Naive B cell (primary cell): ENCODE measurements around the gene ITGA2B. TPM values are rescaled to one million over a fixed set of nuclear protein-coding genes. Genes with fewer than 3 reads are reported as not detected.
A peak's percentile ranks its signal among the peaks of the same experiment; 100 is the strongest.
"Not testable (repeated sequence)": the region's sequence is repeated elsewhere in the genome, so short reads cannot be mapped to it uniquely, and the experiment has no call there.

Source experiments
- ATAC-seq, 2 donors: fragments of 150-1000 bp; cut with Tn5 transposase; 2 replicates each; pipeline ENCODE4 v1.10.0; 2021; ENCODE audit warnings: low read depth in 2 of 2, mild to moderate bottlenecking in 2 of 2, moderate library complexity in 2 of 2
- DNase-seq: peaks from one replicate; pipeline ENCODE4 v3.0.0; 2022
- H3K27ac Mint-ChIP-seq, 6 donors: one replicate each; pipeline ENCODE4 v1.8.0; 2020 to 2022; ENCODE audit warnings: mild to moderate bottlenecking in 6 of 6, mixed read lengths in 6 of 6, moderate library complexity in 5 of 6, inconsistent platforms in 2 of 6
- H3K27me3 Mint-ChIP-seq, 3 donors: one replicate each; pipeline ENCODE4 v1.8.0; 2021 to 2022; ENCODE audit warnings: mixed read lengths in 3 of 3, mild to moderate bottlenecking in 1 of 3
- H3K36me3 Mint-ChIP-seq, 2 donors: one replicate each; pipeline ENCODE4 v1.8.0; 2020 to 2022; ENCODE audit warnings: mixed read lengths in 2 of 2, inconsistent platforms in 1 of 2, mild to moderate bottlenecking in 1 of 2
- H3K4me1 Mint-ChIP-seq, 3 donors: one replicate each; pipeline ENCODE4 v1.8.0; 2020 to 2022; ENCODE audit warnings: mixed read lengths in 3 of 3, inconsistent platforms in 1 of 3, mild to moderate bottlenecking in 1 of 3, moderate library complexity in 1 of 3
- H3K4me3 Mint-ChIP-seq, 8 donors: one replicate each; pipeline ENCODE4 v1.8.0; 2020 to 2022; ENCODE audit warnings: mild to moderate bottlenecking in 8 of 8, mixed read lengths in 8 of 8, moderate library complexity in 8 of 8, inconsistent platforms in 2 of 8
- H3K9me3 Mint-ChIP-seq, 7 donors: one replicate each; pipeline ENCODE4 v1.8.0; 2020 to 2022; ENCODE audit warnings: mixed read lengths in 7 of 7, mild to moderate bottlenecking in 5 of 7, inconsistent platforms in 2 of 7, moderate library complexity in 1 of 7
- polyA plus RNA-seq, 6 donors: library from polyadenylated mRNA; unstranded; fragments of 300-500 nt; fragmentation: Illumina TruSeq; gene quantifications; one replicate each; pipeline ENCODE4 v1.2.3, GENCODE V29; 2021; ENCODE audit warnings: low read depth in 6 of 6

The ITGA2B gene
- polyA plus RNA-seq, 6 donors from 2014 or later: 0.70 to 7.1 (median 5.1) TPM

GRCh38 chr17:44402564-44403172, 13.2 kb upstream of the ITGA2B start:
- H3K27ac Mint-ChIP-seq: peak overlapping the region in 1 of 6 donors; percentile 9
- no peak for ATAC-seq
- no peaks in the 10 kb centered on the region for H3K27me3 Mint-ChIP-seq
- no peaks in the 10 kb centered on the region for H3K9me3 Mint-ChIP-seq
- no peak for DNase-seq
- no peak overlapping the region for H3K4me3 Mint-ChIP-seq
- peaks cover 18 to 31% of the 10 kb centered on the region in 2 donors for H3K36me3 Mint-ChIP-seq
- H3K4me1 Mint-ChIP-seq: peaks cover 10 to 21% (median 13%) of the 10 kb centered on the region in 3 donors

- no peaks in the 10 kb centered on the region for H3K9me3 Mint-ChIP-seq
- no peaks in the 10 kb centered on the region for H3K27me3 Mint-ChIP-seq
- H3K4me3 Mint-ChIP-seq: no peak overlapping the region
- H3K4me1 Mint-ChIP-seq: peaks cover 14 to 25% (median 15%) of the 10 kb centered on the region in 3 donors
- ATAC-seq (peak in 1 of 2 donors; percentile 32), DNase-seq (no peak)
- peaks cover 18 to 41% of the 10 kb centered on the region in 2 donors for H3K36me3 Mint-ChIP-seq
- H3K27ac Mint-ChIP-seq: peak overlapping the region in 1 of 6 donors; percentile 31
Observed at GRCh38 chr17:44400226-44400847, 10.9 kb upstream of the ITGA2B start.

GRCh38 chr17:44398692-44399691, 9.5 kb upstream of the ITGA2B start:
- H3K36me3 Mint-ChIP-seq: peaks cover 18 to 41% of the 10 kb centered on the region in 2 donors
- H3K4me1 Mint-ChIP-seq: peaks cover 14 to 23% (median 15%) of the 10 kb centered on the region in 3 donors
- peak overlapping the region in 1 of 6 donors; percentile 33 for H3K27ac Mint-ChIP-seq
- ATAC-seq: no peak
- DNase-seq: no peak
- H3K4me3 Mint-ChIP-seq: no peak overlapping the region
- no peaks in the 10 kb centered on the region for H3K27me3 Mint-ChIP-seq
- no peaks in the 10 kb centered on the region for H3K9me3 Mint-ChIP-seq

GRCh38 chr17:44397479-44398440, 8.3 kb upstream of the ITGA2B start:
- DNase-seq (no peak), ATAC-seq (no peak)
- Mint-ChIP-seq H3K4me1 (peaks cover 10 to 14% (median 14%) of the 10 kb centered on the region in 3 donors), H3K4me3 (peak overlapping the region in 1 of 8 donors; percentile 26), H3K27ac (peak overlapping the region in 3 of 6 donors; percentile 61 to 85 (median 63)), H3K27me3 (no peaks in the 10 kb centered on the region), H3K9me3 (no peaks in the 10 kb centered on the region), H3K36me3 (peaks cover 18 to 41% of the 10 kb centered on the region in 2 donors)

- no peak for ATAC-seq
- H3K4me3 Mint-ChIP-seq: no peak overlapping the region
- H3K36me3 Mint-ChIP-seq: peaks cover 18 to 41% of the 10 kb centered on the region in 2 donors
- H3K4me1 Mint-ChIP-seq: peaks cover 7 to 14% (median 8%) of the 10 kb centered on the region in 3 donors
- DNase-seq: no peak
- H3K27ac Mint-ChIP-seq: no peak overlapping the region
- no peaks in the 10 kb centered on the region for H3K9me3 Mint-ChIP-seq
- no peaks in the 10 kb centered on the region for H3K27me3 Mint-ChIP-seq
Observed at GRCh38 chr17:44396946-44397345, 7.5 kb upstream of the ITGA2B start.

GRCh38 chr17:44394833-44395232, 5.4 kb upstream of the ITGA2B start:
- Mint-ChIP-seq H3K27me3 (peaks cover under 1 to 9% (median under 1%) of the 10 kb centered on the region in 3 donors), H3K4me3 (no peak overlapping the region), H3K27ac (no peak overlapping the region), H3K4me1 (peaks cover 11 to 15% (median 13%) of the 10 kb centered on the region in 3 donors), H3K9me3 (no peaks in the 10 kb centered on the region), H3K36me3 (peaks cover 9 to 31% of the 10 kb centered on the region in 2 donors)
- DNase-seq (no peak), ATAC-seq (no peak)

GRCh38 chr17:44394112-44394511, 4.7 kb upstream of the ITGA2B start:
- H3K4me1 Mint-ChIP-seq: peaks cover 17 to 22% (median 19%) of the 10 kb centered on the region in 3 donors
- ATAC-seq, H3K9me3 Mint-ChIP-seq, DNase-seq, H3K4me3 Mint-ChIP-seq, H3K27ac Mint-ChIP-seq: not testable (repeated sequence)
- H3K27me3 Mint-ChIP-seq: peaks cover 6 to 16% (median 8%) of the 10 kb centered on the region in 3 donors
- H3K36me3 Mint-ChIP-seq: peaks cover 4 to 30% of the 10 kb centered on the region in 2 donors

GRCh38 chr17:44390250-44390870, 911 bp upstream of the ITGA2B start:
- Mint-ChIP-seq H3K36me3 (peaks cover 0 to 6% of the 10 kb centered on the region in 2 donors), H3K4me3 (no peak overlapping the region), H3K27me3 (peaks cover 11 to 23% (median 17%) of the 10 kb centered on the region in 3 donors), H3K9me3 (peaks cover 0 to 2% (median 0%) of the 10 kb centered on the region in 7 donors), H3K4me1 (peaks cover 12 to 22% (median 14%) of the 10 kb centered on the region in 3 donors), H3K27ac (no peak overlapping the region)
- no peak for ATAC-seq
- DNase-seq: no peak

- DNase-seq (no peak), ATAC-seq (peak in 1 of 2 donors; percentile 34)
- Mint-ChIP-seq H3K9me3 (peaks cover 0 to 2% (median 0%) of the 10 kb centered on the region in 7 donors), H3K4me3 (peak overlapping the region in 2 of 8 donors; percentile 32 to 53), H3K36me3 (peaks cover 0 to 6% of the 10 kb centered on the region in 2 donors), H3K27ac (no peak overlapping the region), H3K27me3 (peaks cover 11 to 27% (median 17%) of the 10 kb centered on the region in 3 donors), H3K4me1 (peaks cover 14 to 26% (median 16%) of the 10 kb centered on the region in 3 donors)
Observed at GRCh38 chr17:44389723-44390202, 314 bp upstream of the ITGA2B start.

GRCh38 chr17:44387804-44388203, 1.6 kb downstream of the ITGA2B start:
- H3K36me3 Mint-ChIP-seq: peaks cover 0 to 6% of the 10 kb centered on the region in 2 donors
- peaks cover 14 to 29% (median 22%) of the 10 kb centered on the region in 3 donors for H3K4me1 Mint-ChIP-seq
- DNase-seq (no peak), ATAC-seq (no peak)
- peak overlapping the region in 2 of 8 donors; percentile 26 to 69 for H3K4me3 Mint-ChIP-seq
- H3K27ac Mint-ChIP-seq: peak overlapping the region in 1 of 6 donors; percentile 64
- peaks cover 15 to 47% (median 27%) of the 10 kb centered on the region in 3 donors for H3K27me3 Mint-ChIP-seq
- H3K9me3 Mint-ChIP-seq: peaks cover 0 to 2% (median 0%) of the 10 kb centered on the region in 7 donors

- peaks cover 0 to 2% (median 0%) of the 10 kb centered on the region in 7 donors for H3K9me3 Mint-ChIP-seq
- H3K4me3 Mint-ChIP-seq: peak overlapping the region in 7 of 8 donors; percentile 68 to 88 (median 74)
- peaks cover 14 to 29% (median 22%) of the 10 kb centered on the region in 3 donors for H3K4me1 Mint-ChIP-seq
- H3K36me3 Mint-ChIP-seq: peaks cover 0 to 6% of the 10 kb centered on the region in 2 donors
- H3K27me3 Mint-ChIP-seq: peaks cover 15 to 60% (median 40%) of the 10 kb centered on the region in 3 donors
- no peak for DNase-seq
- peak overlapping the region in 1 of 6 donors; percentile 50 for H3K27ac Mint-ChIP-seq
- ATAC-seq: no peak
Observed at GRCh38 chr17:44386182-44386525, 3.3 kb downstream of the ITGA2B start.
